ENCODE measurements around the gene CKAP2L. TPM values are rescaled to one million over a fixed set of nuclear protein-coding genes. Genes with fewer than 3 reads are reported as not detected.

The CKAP2L gene
- total and polyA plus RNA-seq, 9 of the 15 experiments (the other 6 are each of a cell fraction or from before 2014, with no cell fraction given) = 10.4 to 21.9 (median 14.2) TPM

DNA sequence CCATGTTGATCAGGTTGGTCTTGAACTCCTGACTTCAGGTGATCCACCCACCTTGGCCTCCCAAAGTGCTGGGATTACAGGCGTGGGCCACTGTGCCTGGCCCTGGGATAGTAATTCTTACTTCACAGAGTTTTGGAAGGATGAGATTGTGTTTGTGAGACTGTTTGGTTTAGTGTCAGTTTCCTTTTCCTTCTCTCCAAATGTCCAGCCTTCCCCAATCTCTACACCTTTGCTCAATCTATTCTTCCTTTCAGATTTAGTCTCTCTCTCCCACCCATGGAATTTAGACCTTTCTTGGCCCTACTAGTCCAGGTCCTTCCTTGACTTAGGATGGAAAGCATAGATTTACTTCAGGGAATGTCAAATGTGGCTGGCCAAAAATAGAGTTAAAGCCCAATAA, 32.1 kb upstream of the CKAP2L start:
- FAIRE-seq (no peak), DNase-seq (ENCODE audit: extremely low read depth in 1 of 4, low spot score in 3 of 4) (no peak), ATAC-seq (no peak)
- no peaks in the 10 kb centered on the region for H3K9me1 ChIP-seq (ENCODE audit: control insufficient read depth, insufficient read depth, low read length)
- H3K79me2 ChIP-seq (ENCODE audit: control insufficient read depth, insufficient read depth, low read length) = no peaks in the 10 kb centered on the region
- ChIA-PET POLR2A (no interaction called here), CTCF (ENCODE audit: low intra/inter-chr PET ratio) (no interaction called here)
- 0 out of 2 replicates have a peak, but pooled peaks cover 4% of the 10 kb centered on the region for H3K9me3 ChIP-seq (replicated peaks; ENCODE audit: control insufficient read depth, insufficient read depth, low read depth, low read length)
- no peak overlapping the region for H3K4me3 ChIP-seq
- H3K36me3 ChIP-seq (ENCODE audit: control insufficient read depth, insufficient read depth, low read length) = no peaks in the 10 kb centered on the region
- intact Hi-C loops (cut with micrococcal nuclease) (no loop called here), in situ Hi-C loops (cut with MboI) (no loop called here)
- H3K4me1 ChIP-seq (replicated peaks in 1 of 2; ENCODE audit: control insufficient read depth in 2 of 2, insufficient read depth in 2 of 2, low read length in 2 of 2) = peaks cover 3 to 24% of the 10 kb centered on the region in 2 experiments; a peak in 4 of 5 replicates
- TF ChIP-seq SMARCA5 (IDR thresholded peaks at IDR 0.05) (no peak), ZNF197 (CRISPR knock-in tag; IDR thresholded peaks at IDR 0.05; ENCODE audit: low read depth) (no peak), SMAD3 (CRISPR knock-in tag; conservative IDR thresholded peaks at IDR 0.05) (no peak), CEBPG (CRISPR knock-in tag; IDR thresholded peaks at IDR 0.05) (no peak), CEBPG (tag; conservative IDR thresholded peaks at IDR 0.05 in 1 of 2, IDR thresholded peaks at IDR 0.05 in 1 of 2) (no peak), MCM7 (IDR thresholded peaks at IDR 0.05) (no peak), ARHGAP35 (IDR thresholded peaks at IDR 0.05; ENCODE audit: partially characterized antibody) (no peak), ZNF311 (CRISPR knock-in tag; IDR thresholded peaks at IDR 0.05) (no peak), CHD1 (IDR thresholded peaks at IDR 0.05; ENCODE audit: low read length) (no peak)
- TF ChIP-seq, protein P1, sequence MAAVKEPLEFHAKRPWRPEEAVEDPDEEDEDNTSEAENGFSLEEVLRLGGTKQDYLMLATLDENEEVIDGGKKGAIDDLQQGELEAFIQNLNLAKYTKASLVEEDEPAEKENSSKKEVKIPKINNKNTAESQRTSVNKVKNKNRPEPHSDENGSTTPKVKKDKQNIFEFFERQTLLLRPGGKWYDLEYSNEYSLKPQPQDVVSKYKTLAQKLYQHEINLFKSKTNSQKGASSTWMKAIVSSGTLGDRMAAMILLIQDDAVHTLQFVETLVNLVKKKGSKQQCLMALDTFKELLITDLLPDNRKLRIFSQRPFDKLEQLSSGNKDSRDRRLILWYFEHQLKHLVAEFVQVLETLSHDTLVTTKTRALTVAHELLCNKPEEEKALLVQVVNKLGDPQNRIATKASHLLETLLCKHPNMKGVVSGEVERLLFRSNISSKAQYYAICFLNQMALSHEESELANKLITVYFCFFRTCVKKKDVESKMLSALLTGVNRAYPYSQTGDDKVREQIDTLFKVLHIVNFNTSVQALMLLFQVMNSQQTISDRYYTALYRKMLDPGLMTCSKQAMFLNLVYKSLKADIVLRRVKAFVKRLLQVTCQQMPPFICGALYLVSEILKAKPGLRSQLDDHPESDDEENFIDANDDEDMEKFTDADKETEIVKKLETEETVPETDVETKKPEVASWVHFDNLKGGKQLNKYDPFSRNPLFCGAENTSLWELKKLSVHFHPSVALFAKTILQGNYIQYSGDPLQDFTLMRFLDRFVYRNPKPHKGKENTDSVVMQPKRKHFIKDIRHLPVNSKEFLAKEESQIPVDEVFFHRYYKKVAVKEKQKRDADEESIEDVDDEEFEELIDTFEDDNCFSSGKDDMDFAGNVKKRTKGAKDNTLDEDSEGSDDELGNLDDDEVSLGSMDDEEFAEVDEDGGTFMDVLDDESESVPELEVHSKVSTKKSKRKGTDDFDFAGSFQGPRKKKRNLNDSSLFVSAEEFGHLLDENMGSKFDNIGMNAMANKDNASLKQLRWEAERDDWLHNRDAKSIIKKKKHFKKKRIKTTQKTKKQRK (IDR thresholded peaks at IDR 0.05; ENCODE audit: borderline replicate concordance, low read depth, low read length) = no peak
- H3K9ac ChIP-seq (ENCODE audit: insufficient read depth in 1 of 2, low read depth in 2 of 2, low read length in 2 of 2) = no peak overlapping the region
- no peak overlapping the region for H3K4me2 ChIP-seq (ENCODE audit: insufficient read depth, low read length)
- 10% methylated on average over 1 of the region's 1 CpG for WGBS (ENCODE audit: insufficient coverage, low coverage, missing lambda C conversion rate)
- no TSS peak for BruUV-seq (replicated peaks)
- no peak overlapping the region for H2AFZ ChIP-seq (ENCODE audit: low read depth, low read length)
- no peak overlapping the region for H3K27ac ChIP-seq (ENCODE audit: extremely low read depth, low read depth, low read length)
- H4K20me1 ChIP-seq (replicated peaks; ENCODE audit: control insufficient read depth, insufficient read depth, low read length) = no peaks in the 10 kb centered on the region
- H3K27me3 ChIP-seq (ENCODE audit: control insufficient read depth in 2 of 2, insufficient read depth in 2 of 2, low read length in 2 of 2) = no peaks in the 10 kb centered on the region
